PFSK-1 (cell line): Measurements from ENCODE around the gene IGSF9.

Source experiments
- FOXP2 ChIP-seq: optimal IDR thresholded peaks from 2 replicates; pipeline ENCODE3; 2011; ENCODE audit warnings: borderline replicate concordance, control low read depth, inconsistent platforms; ENCODE audit not compliant: insufficient read depth; ENCODE audit errors: extremely low read length, extremely low read depth
- POLR2AphosphoS5 ChIP-seq: IDR thresholded peaks from 2 replicates; pipeline ENCODE4 v1.6.1; 2012; ENCODE audit warnings: low read depth, mild to moderate bottlenecking, control low read depth, low read length, moderate library complexity
- SIN3A ChIP-seq: IDR thresholded peaks from 2 replicates; pipeline ENCODE4 v1.6.1; 2012; ENCODE audit warnings: mild to moderate bottlenecking, low read length, moderate library complexity, borderline replicate concordance; ENCODE audit not compliant: insufficient read depth
- TAF1 ChIP-seq: IDR thresholded peaks from 2 replicates; pipeline ENCODE4 v1.6.1; 2012; ENCODE audit warnings: low read length, control low read depth, borderline replicate concordance; ENCODE audit not compliant: insufficient read depth
- TF ChIP-seq, protein P1 (sequence below), 2 experiments: IDR thresholded peaks; 2 replicates each; pipeline versions ENCODE4 v1.6.1 to v1.8.0; 2011 to 2012; ENCODE audit warnings: low read depth in 2 of 2, low read length in 2 of 2, control low read depth in 1 of 2, inconsistent platforms in 1 of 2, mild to moderate bottlenecking in 1 of 2, moderate library complexity in 1 of 2; ENCODE audit not compliant: insufficient read depth in 1 of 2

Gene IGSF9

DNA sequence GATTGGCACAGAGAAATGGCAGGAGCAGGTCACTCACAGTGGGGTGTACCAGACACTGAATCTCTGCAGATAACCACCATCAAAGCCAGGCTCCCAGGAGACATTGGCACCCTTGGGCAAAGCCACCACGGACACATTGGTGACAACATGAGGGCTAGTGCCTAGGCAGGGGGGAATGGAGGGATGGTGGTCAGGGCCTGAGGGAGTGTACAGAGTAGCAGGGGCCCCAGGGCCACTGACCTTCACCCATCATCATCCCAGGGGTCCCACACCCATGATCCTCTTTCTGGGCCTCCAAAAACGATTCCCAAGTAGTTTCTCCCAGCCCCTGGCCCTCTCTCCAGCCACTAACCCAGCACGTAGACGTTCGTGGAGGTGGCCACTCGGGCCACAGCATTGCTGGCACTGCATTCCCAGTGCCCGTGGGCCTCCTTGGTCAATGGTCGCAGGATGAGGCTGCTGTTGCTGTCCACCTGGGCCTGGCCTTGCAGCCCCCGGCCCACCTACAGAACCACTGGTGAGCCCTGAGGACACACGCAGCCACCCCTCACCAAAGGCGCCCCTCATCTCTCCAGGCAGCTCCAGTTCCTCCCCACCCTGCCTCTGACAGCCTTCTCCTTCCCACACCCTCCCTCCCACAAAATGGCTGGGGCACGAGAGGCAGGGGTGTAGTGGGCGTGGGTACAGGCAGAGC, 14.2 kb downstream of the IGSF9 start:
- TF ChIP-seq POLR2AphosphoS5 (no peak), FOXP2 (no peak), TAF1 (no peak), SIN3A (no peak)
- TF ChIP-seq, protein P1, sequence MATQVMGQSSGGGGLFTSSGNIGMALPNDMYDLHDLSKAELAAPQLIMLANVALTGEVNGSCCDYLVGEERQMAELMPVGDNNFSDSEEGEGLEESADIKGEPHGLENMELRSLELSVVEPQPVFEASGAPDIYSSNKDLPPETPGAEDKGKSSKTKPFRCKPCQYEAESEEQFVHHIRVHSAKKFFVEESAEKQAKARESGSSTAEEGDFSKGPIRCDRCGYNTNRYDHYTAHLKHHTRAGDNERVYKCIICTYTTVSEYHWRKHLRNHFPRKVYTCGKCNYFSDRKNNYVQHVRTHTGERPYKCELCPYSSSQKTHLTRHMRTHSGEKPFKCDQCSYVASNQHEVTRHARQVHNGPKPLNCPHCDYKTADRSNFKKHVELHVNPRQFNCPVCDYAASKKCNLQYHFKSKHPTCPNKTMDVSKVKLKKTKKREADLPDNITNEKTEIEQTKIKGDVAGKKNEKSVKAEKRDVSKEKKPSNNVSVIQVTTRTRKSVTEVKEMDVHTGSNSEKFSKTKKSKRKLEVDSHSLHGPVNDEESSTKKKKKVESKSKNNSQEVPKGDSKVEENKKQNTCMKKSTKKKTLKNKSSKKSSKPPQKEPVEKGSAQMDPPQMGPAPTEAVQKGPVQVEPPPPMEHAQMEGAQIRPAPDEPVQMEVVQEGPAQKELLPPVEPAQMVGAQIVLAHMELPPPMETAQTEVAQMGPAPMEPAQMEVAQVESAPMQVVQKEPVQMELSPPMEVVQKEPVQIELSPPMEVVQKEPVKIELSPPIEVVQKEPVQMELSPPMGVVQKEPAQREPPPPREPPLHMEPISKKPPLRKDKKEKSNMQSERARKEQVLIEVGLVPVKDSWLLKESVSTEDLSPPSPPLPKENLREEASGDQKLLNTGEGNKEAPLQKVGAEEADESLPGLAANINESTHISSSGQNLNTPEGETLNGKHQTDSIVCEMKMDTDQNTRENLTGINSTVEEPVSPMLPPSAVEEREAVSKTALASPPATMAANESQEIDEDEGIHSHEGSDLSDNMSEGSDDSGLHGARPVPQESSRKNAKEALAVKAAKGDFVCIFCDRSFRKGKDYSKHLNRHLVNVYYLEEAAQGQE (IDR thresholded peaks at IDR 0.05; ENCODE audit: insufficient read depth in 1 of 2, low read depth in 2 of 2, low read length in 2 of 2), result no peak

DNA sequence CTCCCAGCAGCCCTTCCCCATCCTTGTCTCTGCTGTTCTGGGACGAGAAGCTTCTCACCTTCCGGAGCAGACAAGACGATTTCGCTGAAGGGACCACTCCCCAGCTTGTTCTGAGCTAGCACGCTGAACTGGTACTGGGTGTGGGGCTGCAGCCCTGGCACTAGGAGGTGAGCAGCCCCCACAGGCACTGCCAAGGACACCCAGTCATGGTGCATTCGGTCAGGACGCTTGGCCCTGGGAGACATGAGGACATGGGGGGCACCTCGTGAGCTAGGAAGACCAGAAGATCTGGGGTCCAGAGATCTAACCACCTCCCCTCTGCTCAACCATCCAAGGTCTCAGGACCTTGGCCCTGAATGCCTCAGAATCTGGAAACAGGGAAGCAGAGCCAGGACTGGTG, 14.8 kb downstream of the IGSF9 start:
- TF ChIP-seq TAF1, result no peak
- TF ChIP-seq, protein P1 (IDR thresholded peaks at IDR 0.05; ENCODE audit: insufficient read depth in 1 of 2, low read depth in 2 of 2, low read length in 2 of 2), result no peak
- TF ChIP-seq SIN3A, result no peak
- no peak for TF ChIP-seq POLR2AphosphoS5

DNA sequence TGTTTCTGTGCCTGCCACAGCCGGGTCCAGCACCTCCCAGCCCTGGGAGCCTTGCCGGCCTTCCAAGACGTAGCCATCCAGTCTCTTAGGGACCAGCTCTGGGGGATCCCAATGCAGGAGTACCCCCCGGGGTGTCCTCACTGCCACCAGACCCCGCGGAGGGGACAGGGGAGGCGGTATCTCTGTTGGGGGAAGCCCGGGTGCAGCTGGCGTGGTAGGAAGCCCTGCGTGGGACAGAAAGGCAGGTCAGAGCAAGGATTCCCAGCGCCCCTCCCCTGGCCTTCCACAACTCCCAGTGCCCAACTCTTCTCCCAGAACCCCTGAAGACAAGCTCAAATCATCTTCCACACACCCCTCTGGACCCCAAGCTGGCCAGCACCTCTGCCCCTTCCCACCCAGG, 15.2 kb downstream of the IGSF9 start:
- no peak for TF ChIP-seq TAF1
- TF ChIP-seq FOXP2, result no peak
- TF ChIP-seq POLR2AphosphoS5, result no peak
- TF ChIP-seq SIN3A, result no peak
- TF ChIP-seq, protein P1 (IDR thresholded peaks at IDR 0.05; ENCODE audit: insufficient read depth in 1 of 2, low read depth in 2 of 2, low read length in 2 of 2), result no peak

DNA sequence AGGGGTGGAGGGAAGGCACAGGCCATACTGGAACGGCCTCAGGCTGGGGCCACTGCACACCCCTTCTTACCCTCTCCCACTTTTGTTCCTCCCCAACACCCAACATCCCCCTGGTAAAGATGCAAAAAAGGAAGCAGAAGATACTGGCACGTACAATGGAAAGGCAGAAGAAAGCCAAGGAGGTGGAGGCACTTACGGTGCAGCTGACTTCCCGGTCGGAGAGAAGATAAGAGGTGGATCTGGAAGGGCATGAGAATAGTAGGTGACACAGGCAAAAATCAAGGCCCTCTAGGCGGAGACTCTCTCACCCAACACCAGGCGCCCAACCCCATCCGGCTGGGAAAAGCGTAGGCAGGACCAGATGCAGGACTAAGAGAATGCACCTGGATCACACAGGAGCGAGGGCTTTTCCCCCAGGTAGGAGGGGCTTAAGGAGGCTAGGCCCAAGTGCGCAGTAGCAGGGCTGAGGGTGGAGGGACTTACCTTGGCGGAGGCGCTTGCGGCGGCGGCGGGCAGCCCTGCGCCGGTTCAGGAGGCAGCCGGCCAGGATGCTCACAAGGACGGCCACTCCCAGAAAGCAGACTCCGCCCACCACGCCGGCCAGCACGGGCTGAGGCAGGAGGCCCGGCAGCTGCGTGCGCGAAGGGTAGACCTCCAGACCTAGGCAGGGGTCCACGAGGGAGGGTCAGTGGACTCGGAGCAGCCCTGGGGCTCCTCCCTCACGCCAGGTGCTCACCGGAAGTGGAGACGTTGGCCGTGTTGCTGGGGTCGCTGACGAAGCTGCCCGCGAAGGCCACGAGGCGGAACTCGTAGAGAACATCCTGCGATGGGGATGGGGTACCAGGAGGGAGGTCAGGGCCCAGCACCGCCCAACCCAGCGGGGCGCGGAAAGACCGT, 16.0 kb downstream of the IGSF9 start:
- TF ChIP-seq POLR2AphosphoS5, result no peak
- TF ChIP-seq FOXP2, result no peak
- TF ChIP-seq, protein P1 (IDR thresholded peaks at IDR 0.05; ENCODE audit: insufficient read depth in 1 of 2, low read depth in 2 of 2, low read length in 2 of 2), result no peak
- TF ChIP-seq TAF1, result no peak
- TF ChIP-seq SIN3A, result no peak
